Activated T-helper 1 cell treated with anti-CD3 and anti-CD28 coated beads, Interleukin-12 subunit alpha, Interleukin-12 subunit beta, Interleukin-2, Interleukin-4 antibody, amounts not matched to agents 30 ng/mL and 10 ng/mL and 1 ng/mL, durations not matched to agents 14 hours and 24 hours and 36 hours (primary cell): Measurements from ENCODE around the gene SCUBE3. TPM values are rescaled to one million over a fixed set of nuclear protein-coding genes. Genes with fewer than 3 reads are reported as not detected.

Source experiments
- DNase-seq: peaks from one replicate; pipeline ENCODE4 v3.0.0; 2021; ENCODE audit warnings: low spot score
- H3K27ac Mint-ChIP-seq: one replicate; pipeline ENCODE4 v1.8.0; 2021; ENCODE audit warnings: mild to moderate bottlenecking, mixed read lengths
- H3K27me3 Mint-ChIP-seq: one replicate; pipeline ENCODE4 v1.8.0; 2022; ENCODE audit warnings: mild to moderate bottlenecking, moderate library complexity, mixed read lengths; ENCODE audit not compliant: insufficient read depth
- H3K36me3 Mint-ChIP-seq: one replicate; pipeline ENCODE4 v1.8.0; 2021; ENCODE audit warnings: low read depth, mixed read lengths
- H3K4me1 Mint-ChIP-seq: one replicate; pipeline ENCODE4 v1.8.0; 2021; ENCODE audit warnings: low read depth, mixed read lengths
- H3K4me3 Mint-ChIP-seq: one replicate; pipeline ENCODE4 v1.8.0; 2021; ENCODE audit warnings: mild to moderate bottlenecking, moderate library complexity, mixed read lengths
- H3K9me3 Mint-ChIP-seq: one replicate; pipeline ENCODE4 v1.8.0; 2021; ENCODE audit warnings: mixed read lengths
- intact Hi-C: fragments of 100-400 bp; cut with micrococcal nuclease; formaldehyde crosslinking; loops from one replicate; pipeline ENCODE4 v1.15.1; 2024
- total RNA-seq: library from RNA; stranded (reverse); gene quantifications from 2 replicates; pipeline ENCODE4 v1.2.3, GENCODE V29; 2022

Gene SCUBE3
- total RNA-seq, 1 donor from 2014 or later, result not detected

DNA sequence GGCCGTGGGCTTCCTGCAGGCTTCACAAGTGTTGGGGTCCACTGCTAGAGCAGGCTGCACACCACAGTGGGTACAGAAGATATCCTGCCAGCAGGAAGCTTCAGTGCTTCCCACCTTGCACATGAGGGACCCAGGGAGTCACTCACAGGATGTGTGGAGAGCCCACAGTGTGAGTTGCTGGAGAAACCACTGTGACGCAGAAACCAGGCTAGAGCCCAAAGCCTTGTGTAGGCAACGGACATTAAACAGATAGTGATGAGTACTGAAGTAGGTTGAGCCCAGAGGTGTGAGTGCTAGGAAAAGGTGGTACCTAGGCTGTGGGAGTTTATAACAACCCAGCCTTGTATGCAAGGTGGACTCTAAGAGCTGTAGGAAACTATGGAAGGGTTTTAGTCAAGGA, 65.0 kb downstream of the SCUBE3 start:
- Mint-ChIP-seq H3K27me3 (no peaks in the 10 kb centered on the region), H3K4me1 (no peaks in the 10 kb centered on the region), H3K4me3 (no peak overlapping the region), H3K9me3 (no peaks in the 10 kb centered on the region), H3K27ac (no peak overlapping the region), H3K36me3 (peaks cover 13% of the 10 kb centered on the region)
- no peak for DNase-seq
- intact Hi-C loops, result no loop called here

DNA sequence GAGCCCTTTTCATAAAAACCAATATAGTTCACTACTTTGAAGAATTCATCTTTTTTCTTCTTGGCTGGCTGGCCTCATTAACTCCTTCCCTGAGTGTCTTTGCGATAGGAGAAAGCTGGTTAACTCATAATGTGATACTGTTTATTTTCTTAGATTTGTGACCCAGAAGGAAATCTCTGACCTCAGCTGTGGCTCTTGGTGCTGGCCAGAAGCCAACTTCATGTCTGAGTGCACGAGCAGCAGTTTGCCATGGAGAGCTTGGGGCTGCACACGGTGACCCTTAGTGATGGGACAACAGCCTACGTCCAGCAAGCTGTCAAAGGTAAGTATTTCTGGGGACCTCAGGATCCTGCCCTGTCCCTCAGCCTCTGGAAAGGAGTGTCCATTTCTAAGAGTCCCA, 67.1 kb downstream of the SCUBE3 start:
- Mint-ChIP-seq H3K4me1 (no peaks in the 10 kb centered on the region), H3K27me3 (no peaks in the 10 kb centered on the region), H3K9me3 (no peaks in the 10 kb centered on the region), H3K36me3 (peaks cover 21% of the 10 kb centered on the region), H3K4me3 (no peak overlapping the region), H3K27ac (no peak overlapping the region)
- intact Hi-C loops, result no loop called here
- no peak for DNase-seq

DNA sequence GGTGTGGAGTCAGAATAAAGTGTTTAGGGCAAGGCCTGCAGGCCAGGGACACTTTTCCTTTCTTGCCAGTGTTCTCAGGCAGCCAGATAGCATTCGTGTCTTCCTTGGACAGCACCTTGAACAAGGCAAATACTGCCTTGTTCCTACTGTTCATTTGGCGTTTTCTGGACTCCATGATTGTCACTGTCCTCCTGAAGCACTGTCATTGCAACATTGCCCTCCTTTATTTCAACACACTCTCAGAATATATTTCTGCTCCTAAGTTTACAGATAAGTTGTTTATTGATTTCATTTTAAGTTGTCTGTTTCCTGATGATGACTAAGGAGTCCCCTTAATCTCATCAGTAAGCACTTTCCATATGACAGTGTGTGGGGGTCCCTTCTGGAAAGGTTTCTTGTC, 68.7 kb downstream of the SCUBE3 start:
- no peak for DNase-seq
- Mint-ChIP-seq H3K27me3 (no peaks in the 10 kb centered on the region), H3K9me3 (no peaks in the 10 kb centered on the region), H3K4me1 (no peaks in the 10 kb centered on the region), H3K36me3 (peaks cover 26% of the 10 kb centered on the region), H3K4me3 (no peak overlapping the region), H3K27ac (no peak overlapping the region)
- intact Hi-C loops, result no loop called here

DNA sequence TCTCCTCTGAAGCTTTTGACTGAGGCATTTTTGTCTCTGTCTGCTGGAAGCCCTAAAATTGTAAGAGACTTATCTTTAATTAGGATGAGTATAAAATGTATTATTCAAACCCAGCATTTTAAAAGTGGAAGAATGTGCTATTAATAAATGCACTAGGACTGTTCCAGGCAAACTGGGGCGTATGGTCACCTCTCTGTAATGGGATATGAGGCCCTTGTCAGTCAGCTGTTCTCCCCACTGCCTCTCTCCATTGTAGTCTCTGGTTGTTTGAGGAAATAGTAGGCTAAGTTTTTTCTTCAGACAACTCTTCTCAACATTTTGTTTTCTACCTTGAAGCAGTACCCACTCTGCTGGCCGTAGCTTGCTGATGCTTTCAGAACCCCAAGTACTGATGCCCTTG, 69.6 kb downstream of the SCUBE3 start:
- no peak overlapping the region for H3K4me3 Mint-ChIP-seq
- H3K4me1 Mint-ChIP-seq, result no peaks in the 10 kb centered on the region
- H3K9me3 Mint-ChIP-seq, result no peaks in the 10 kb centered on the region
- H3K36me3 Mint-ChIP-seq, result peaks cover 29% of the 10 kb centered on the region
- no peaks in the 10 kb centered on the region for H3K27me3 Mint-ChIP-seq
- intact Hi-C loops, result no loop called here
- H3K27ac Mint-ChIP-seq, result no peak overlapping the region
- no peak for DNase-seq

DNA sequence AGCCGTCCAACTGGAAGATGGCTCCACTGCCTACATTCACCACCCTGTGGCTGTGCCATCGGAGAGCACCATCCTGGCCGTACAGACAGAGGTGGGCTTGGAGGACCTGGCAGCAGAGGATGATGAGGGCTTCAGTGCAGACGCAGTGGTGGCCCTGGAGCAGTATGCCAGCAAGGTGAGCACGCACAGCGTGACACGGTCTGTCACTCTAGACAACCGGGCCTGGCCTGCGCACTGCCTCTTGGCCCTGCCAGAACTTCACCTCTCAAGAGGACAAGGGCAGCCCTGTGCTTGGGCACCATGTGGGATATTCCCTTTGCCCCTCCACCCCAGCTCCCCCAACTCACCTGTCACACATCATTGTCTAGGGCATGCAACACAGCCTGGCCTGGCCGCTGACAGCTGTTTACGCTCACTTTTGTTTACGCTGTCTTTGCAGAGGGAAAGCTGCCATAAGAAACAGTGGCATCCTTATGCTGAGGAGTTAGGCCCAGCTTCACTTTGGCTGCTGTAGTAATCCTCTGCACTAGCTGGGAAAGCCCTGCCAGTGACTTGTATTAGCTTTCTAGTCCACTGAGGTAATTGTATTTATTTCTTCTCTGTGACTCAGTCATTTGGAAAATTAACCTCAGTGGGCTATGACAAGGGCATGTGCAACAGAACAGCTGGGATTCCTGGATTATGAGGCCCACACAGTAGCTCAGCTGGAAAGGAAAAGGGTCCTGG, 74.1 kb downstream of the SCUBE3 start:
- no peak overlapping the region for H3K4me3 Mint-ChIP-seq
- H3K9me3 Mint-ChIP-seq, result no peaks in the 10 kb centered on the region
- H3K27me3 Mint-ChIP-seq, result no peaks in the 10 kb centered on the region
- H3K4me1 Mint-ChIP-seq, result no peaks in the 10 kb centered on the region
- peaks cover 34% of the 10 kb centered on the region for H3K36me3 Mint-ChIP-seq
- H3K27ac Mint-ChIP-seq, result no peak overlapping the region
- intact Hi-C loops, result no loop called here
- no peak for DNase-seq

DNA sequence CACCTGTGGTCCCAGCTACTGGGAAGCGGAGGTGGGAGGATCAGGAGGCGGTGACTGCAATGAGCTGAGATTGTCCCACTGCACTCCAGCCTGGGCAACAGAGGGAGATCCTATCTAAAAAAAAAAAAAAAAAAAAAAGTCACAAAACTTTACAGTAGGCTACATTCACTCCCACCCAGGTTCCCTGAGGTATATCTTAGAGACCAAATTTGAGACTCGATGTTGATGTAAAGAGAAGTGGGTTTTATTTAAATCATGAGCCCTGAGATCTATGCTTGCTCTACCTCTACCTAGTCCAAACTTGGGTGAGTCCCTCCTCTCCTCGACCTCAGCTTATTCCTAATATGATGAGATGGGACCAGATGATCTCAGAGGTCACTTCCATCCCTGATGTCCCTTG, 75.1 kb downstream of the SCUBE3 start:
- no peak for DNase-seq
- Mint-ChIP-seq H3K9me3 (no peaks in the 10 kb centered on the region), H3K36me3 (peaks cover 27% of the 10 kb centered on the region), H3K27ac (no peak overlapping the region), H3K4me1 (no peaks in the 10 kb centered on the region), H3K27me3 (no peaks in the 10 kb centered on the region), H3K4me3 (no peak overlapping the region)
- intact Hi-C loops, result no loop called here

DNA sequence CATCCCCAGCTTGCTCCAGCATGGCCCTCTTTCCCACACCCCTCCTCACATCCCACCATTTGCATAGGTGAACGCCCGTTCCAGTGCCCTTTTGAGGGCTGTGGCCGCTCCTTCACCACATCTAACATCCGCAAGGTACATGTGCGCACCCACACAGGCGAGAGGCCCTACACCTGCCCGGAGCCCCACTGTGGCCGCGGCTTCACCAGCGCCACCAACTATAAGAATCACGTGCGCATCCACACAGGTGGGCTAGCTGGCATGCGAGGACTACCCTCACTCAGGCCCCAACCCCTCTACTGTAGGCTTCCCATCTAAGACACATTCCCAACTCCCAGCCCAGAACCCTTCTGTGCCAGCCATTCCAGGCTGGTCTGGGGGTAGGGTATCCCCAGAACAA, 77.7 kb downstream of the SCUBE3 start:
- H3K36me3 Mint-ChIP-seq, result peaks cover 21% of the 10 kb centered on the region
- no peaks in the 10 kb centered on the region for H3K9me3 Mint-ChIP-seq
- DNase-seq, result no peak
- no peaks in the 10 kb centered on the region for H3K4me1 Mint-ChIP-seq
- intact Hi-C loops, result no loop called here
- H3K27ac Mint-ChIP-seq, result no peak overlapping the region
- H3K27me3 Mint-ChIP-seq, result no peaks in the 10 kb centered on the region
- no peak overlapping the region for H3K4me3 Mint-ChIP-seq

DNA sequence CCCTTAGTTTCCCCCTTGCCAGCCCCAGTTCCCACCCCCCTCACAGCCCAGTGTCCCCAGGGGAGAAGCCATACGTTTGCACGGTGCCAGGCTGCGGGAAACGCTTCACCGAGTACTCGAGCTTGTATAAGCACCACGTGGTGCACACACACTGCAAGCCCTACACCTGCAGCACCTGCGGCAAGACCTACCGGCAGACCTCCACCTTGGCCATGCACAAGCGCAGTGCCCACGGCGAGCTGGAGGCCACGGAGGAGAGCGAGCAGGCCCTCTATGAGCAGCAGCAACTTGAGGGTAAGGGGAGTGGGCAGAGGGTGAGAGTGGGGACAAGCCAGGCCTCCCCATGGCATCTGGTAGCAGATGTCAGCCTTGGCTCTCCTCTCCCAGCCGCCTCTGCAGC, 78.7 kb downstream of the SCUBE3 start:
- peaks cover 8% of the 10 kb centered on the region for H3K4me1 Mint-ChIP-seq
- intact Hi-C loops, result no loop called here
- H3K9me3 Mint-ChIP-seq, result no peaks in the 10 kb centered on the region
- H3K4me3 Mint-ChIP-seq, result no peak overlapping the region
- H3K27me3 Mint-ChIP-seq, result no peaks in the 10 kb centered on the region
- H3K27ac Mint-ChIP-seq, result no peak overlapping the region
- no peak for DNase-seq
- H3K36me3 Mint-ChIP-seq, result peaks cover 19% of the 10 kb centered on the region

DNA sequence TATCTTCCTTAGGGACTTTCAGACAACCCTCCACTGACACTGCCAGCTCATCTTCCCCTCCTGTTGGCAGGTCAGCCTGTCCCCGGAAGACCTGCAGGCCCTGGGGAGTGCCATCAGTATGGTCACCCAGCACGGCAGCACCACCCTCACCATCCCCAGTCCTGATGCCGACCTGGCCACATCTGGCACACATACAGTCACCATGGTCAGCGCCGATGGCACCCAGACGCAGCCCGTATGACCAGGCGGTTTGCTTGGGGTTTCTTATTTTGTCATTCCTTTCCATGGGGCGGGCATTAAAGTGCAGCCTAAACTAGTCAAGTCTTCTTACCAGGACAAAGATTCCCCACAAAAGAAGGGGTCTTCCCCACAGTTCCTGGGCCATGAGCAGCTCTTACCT, 79.9 kb downstream of the SCUBE3 start:
- Mint-ChIP-seq H3K27me3 (no peaks in the 10 kb centered on the region), H3K9me3 (no peaks in the 10 kb centered on the region), H3K36me3 (peaks cover 16% of the 10 kb centered on the region), H3K27ac (no peak overlapping the region), H3K4me1 (peaks cover 11% of the 10 kb centered on the region), H3K4me3 (no peak overlapping the region)
- intact Hi-C loops, result loop anchor here (1.0 to 2.0 kb wide), 2 partner anchors 291 to 443 kb away; partner anchors contain the start of gene ARMC12
- DNase-seq, result no peak

DNA sequence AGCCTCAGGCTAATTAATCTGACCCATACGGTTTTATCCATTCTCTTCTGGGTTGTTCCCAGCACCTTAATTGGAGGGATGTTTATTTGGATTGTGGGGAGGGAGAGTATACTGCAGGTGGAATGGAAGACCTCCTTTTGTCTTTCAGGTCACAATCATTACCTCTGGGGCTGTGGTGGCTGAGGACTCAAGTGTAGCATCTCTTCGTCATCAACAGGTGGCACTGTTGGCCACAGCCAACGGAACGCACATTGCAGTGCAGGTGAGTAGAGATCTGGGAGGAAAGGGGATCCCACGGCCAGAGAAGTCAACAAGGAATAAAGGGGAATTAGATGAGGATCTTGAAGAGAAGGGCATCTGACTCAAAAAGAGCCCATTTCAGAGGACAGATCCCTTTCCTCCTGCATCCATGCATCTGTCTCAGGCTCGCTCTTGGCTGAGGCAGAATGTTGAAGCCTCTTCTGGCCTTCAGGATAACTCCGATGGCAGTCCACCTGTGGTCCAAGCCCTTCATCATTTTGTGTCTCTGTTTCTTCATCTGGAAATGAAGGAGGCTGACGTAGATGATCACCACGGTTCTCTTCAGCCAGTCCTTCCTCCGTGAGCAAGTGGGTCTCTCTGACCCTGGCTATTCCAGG, 80.7 kb downstream of the SCUBE3 start:
- peak; percentile 45 for DNase-seq
- Mint-ChIP-seq H3K27ac (no peak overlapping the region), H3K36me3 (peaks cover 20% of the 10 kb centered on the region)

DNA sequence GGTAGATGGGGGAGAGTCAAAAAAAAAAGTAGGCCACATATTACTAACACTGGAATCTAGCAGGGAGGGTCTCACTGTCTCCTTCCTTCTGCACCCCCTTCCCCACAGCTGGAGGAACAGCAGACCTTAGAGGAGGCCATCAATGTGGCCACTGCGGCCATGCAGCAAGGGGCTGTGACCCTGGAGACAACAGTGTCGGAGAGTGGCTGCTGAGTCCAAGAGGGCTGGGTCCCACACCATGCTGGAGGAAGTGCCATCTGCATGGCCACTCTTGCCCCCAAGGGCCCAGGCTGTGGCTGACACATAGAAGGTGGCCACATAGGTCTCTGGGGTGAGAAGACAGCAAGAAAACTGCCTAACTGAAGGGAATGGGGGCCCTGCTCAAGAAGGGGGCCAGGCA, 81.3 kb downstream of the SCUBE3 start:
- DNase-seq, result no peak
- no peak overlapping the region for H3K4me3 Mint-ChIP-seq
- H3K27me3 Mint-ChIP-seq, result no peaks in the 10 kb centered on the region
- no peak overlapping the region for H3K27ac Mint-ChIP-seq
- peaks cover 24% of the 10 kb centered on the region for H3K36me3 Mint-ChIP-seq
- intact Hi-C loops, result loop anchor here (2.0 to 5.0 kb wide), 2 partner anchors 408 to 442 kb away; partner anchors contain the start of genes ANKS1A, ARMC12 and TAF11
- H3K9me3 Mint-ChIP-seq, result no peaks in the 10 kb centered on the region
- peaks cover 24% of the 10 kb centered on the region for H3K4me1 Mint-ChIP-seq

More for the DNA sequence above, 80.7 kb downstream of the SCUBE3 start:
- Mint-ChIP-seq H3K27me3 (no peaks in the 10 kb centered on the region), H3K4me3 (no peak overlapping the region), H3K4me1 (peaks cover 18% of the 10 kb centered on the region), H3K9me3 (no peaks in the 10 kb centered on the region)
- intact Hi-C loops, result loop anchor here (1.0 to 2.0 kb wide), 2 partner anchors 290 to 442 kb away; partner anchors contain the start of gene ARMC12

DNA sequence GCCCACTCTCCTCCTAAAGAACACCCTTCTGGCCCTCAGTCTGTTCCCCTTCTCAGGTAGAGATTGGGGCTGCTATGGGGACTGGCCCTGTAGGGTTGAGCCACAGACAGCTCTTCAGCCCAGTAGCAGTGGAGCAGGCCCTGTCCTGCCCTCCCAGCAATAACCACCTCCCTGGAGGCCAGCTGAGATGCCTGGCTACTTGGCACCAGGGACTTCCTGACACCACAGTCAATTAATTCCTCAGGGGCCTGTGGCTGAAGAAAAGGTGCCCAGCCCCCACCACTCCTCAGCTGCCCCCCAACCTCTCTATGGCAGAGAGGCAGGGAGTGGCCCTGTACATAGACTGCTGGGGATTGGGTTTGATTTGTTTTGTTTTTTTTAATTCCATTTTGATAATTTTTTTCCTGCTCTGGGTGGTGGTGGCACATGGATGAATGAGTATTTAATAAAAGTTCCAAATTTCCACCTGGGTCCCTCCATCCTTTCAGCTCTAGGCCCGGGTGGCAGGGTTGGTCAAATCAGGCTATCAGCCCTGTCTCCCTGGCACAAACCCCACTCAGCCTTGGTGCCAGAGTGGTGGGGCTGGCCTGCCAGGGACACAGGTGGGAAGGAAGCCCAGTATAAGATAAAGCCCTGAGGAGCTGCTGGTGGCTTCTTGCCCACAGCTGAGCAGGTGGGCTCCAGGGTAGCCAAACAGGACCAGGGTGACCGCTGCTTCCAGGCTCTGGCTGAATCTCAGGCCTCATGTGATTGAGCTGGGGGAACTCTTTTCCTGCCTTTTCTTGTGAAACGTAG, 82.0 kb downstream of the SCUBE3 start:
- Mint-ChIP-seq H3K27ac (peak overlapping the region; percentile 40), H3K36me3 (peaks cover 26% of the 10 kb centered on the region), H3K4me3 (no peak overlapping the region), H3K27me3 (no peaks in the 10 kb centered on the region), H3K4me1 (peaks cover 31% of the 10 kb centered on the region), H3K9me3 (no peaks in the 10 kb centered on the region)
- DNase-seq, result no peak
- intact Hi-C loops, result loop anchor here (2.0 to 5.0 kb wide), 3 partner anchors 15 to 441 kb away; partner anchors contain the start of genes ANKS1A, ARMC12 and TAF11
